Naive thymus-derived CD8-positive, alpha-beta T cell (primary cell): Measurements from ENCODE around the gene CAMK4. TPM values are rescaled to one million over a fixed set of nuclear protein-coding genes. Genes with fewer than 3 reads are reported as not detected.

Source experiments
- ATAC-seq, 2 donors: fragments of 150-1000 bp; cut with Tn5 transposase in 1 of 2; sonication (Bioruptor Pico), chemical (Tn5 transposase) in 1 of 2; 1 replicate in 1 of 2; 2 replicates in 1 of 2; pipeline ENCODE4 v1.10.0; 2021; ENCODE audit warnings: mild to moderate bottlenecking in 2 of 2, moderate library complexity in 2 of 2
- POLR2A ChIA-PET: fragments of 350-600 bp; sonication (Branson Sonifier 250); formaldehyde crosslinking; loops from one replicate; lab custom pipeline; 2021; ENCODE audit warnings: antibody characterized with exemption; lab: Charles Lee
- DNase-seq, 10 donors: peaks; one replicate each; pipeline versions ENCODE4 v3.0.0 to v3.0.0-alpha.2; 2020 to 2022
- H3K27ac Mint-ChIP-seq, 10 donors: one replicate each; pipeline ENCODE4 v1.8.0; 2020 to 2022; ENCODE audit warnings: mild to moderate bottlenecking in 10 of 10, mixed read lengths in 10 of 10, moderate library complexity in 4 of 10, inconsistent platforms in 1 of 10
- H3K27me3 Mint-ChIP-seq, 5 donors: one replicate each; pipeline ENCODE4 v1.8.0; 2021 to 2022; ENCODE audit warnings: mixed read lengths in 5 of 5
- H3K36me3 Mint-ChIP-seq, 3 donors: one replicate each; pipeline ENCODE4 v1.8.0; 2020 to 2022; ENCODE audit warnings: mixed read lengths in 3 of 3, mild to moderate bottlenecking in 2 of 3, inconsistent platforms in 1 of 3
- H3K4me1 Mint-ChIP-seq, 4 donors: one replicate each; pipeline ENCODE4 v1.8.0; 2021 to 2022; ENCODE audit warnings: mixed read lengths in 4 of 4
- H3K4me3 Mint-ChIP-seq, 10 donors: one replicate each; pipeline ENCODE4 v1.8.0; 2020 to 2022; ENCODE audit warnings: mild to moderate bottlenecking in 10 of 10, mixed read lengths in 10 of 10, moderate library complexity in 6 of 10, inconsistent platforms in 1 of 10
- H3K9me3 Mint-ChIP-seq, 9 donors: one replicate each; pipeline ENCODE4 v1.8.0; 2020 to 2022; ENCODE audit warnings: mixed read lengths in 9 of 9, mild to moderate bottlenecking in 3 of 9, inconsistent platforms in 1 of 9, moderate library complexity in 1 of 9
- polyA plus RNA-seq, 3 donors: library from polyadenylated mRNA; unstranded; fragments of 300-500 nt; fragmentation: Illumina TruSeq; gene quantifications; one replicate each; pipeline ENCODE4 v1.2.3, GENCODE V29; 2021
- total RNA-seq, 8 experiments: library from RNA in 2 of 8; stranded (reverse) in 2 of 8; gene quantifications; one replicate each; pipeline ENCODE4 v1.2.3 and lab custom pipeline; 2021 to 2026

Gene CAMK4
- total and polyA plus RNA-seq, 5 experiments from 2014 or later, result 93.3 to 307 (median 134) TPM

DNA sequence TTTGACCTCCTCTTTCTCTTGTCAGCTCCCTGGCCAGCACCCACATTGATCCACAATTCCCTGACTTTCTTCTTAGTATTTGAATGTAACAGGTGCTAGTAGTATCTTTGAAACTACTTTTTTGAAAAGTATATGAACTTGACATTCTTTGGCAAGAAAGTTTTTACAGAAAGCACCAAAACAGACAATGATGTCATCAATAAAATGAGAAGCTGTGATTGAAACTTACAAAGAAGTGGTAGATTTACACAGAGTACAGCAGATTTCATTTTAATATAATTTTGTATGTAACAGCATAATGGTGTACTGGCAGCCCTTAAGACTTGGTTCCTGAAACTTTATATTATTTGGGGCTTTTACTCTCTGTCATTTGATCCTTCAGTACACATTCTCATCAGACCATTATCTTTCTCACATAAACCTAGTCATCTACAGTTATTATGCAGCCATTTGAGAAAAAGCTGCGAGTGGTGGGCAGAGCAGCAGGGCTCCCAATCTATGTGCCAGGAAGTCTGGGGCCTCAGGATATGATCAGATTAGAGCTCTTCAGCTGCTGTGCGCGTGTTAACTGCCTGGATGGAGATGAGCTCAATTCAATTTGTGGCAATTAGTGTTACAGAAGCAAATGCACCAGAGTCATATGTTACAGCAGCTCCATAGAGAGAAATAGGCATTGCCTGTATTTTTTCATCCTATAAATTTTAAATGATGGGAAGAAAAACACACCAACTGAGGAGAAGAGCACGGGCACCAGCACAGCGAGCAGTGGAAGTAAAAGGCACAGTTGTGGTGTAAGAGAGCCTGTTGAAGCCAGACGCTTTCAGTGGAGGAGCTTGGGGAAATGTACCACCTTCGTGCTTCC, 162.0 kb downstream of the CAMK4 start:
- Mint-ChIP-seq H3K27ac (peak overlapping the region in 4 of 10 donors; percentile 37 to 63 (median 53)), H3K4me3 (no peak overlapping the region), H3K4me1 (peaks cover 6 to 43% (median 21%) of the 10 kb centered on the region in 4 donors), H3K27me3 (no peaks in the 10 kb centered on the region), H3K36me3 (peaks cover 22 to 52% (median 44%) of the 10 kb centered on the region in 3 donors), H3K9me3 (no peaks in the 10 kb centered on the region)
- DNase-seq (no peak), ATAC-seq (no peak)
- POLR2A ChIA-PET, result no interaction called here

DNA sequence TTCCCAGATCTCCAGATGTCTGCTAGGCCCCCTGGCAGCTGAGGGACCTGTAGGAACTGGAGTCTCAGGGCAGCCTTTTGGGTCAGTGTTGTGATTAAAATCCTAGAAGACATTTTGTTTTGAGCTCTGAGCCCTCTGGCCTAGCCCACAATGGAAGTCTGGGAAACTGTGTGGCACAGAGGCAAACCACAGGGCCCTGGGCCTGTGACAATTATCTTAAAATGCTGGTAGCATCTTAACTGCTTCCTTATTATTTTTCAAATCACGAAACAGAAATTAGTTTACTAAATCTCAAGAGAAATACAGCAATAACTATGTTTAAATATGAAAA, 162.6 kb downstream of the CAMK4 start:
- Mint-ChIP-seq H3K36me3 (peaks cover 17 to 52% (median 42%) of the 10 kb centered on the region in 3 donors), H3K9me3 (no peaks in the 10 kb centered on the region), H3K4me1 (peaks cover 5 to 38% (median 18%) of the 10 kb centered on the region in 4 donors), H3K4me3 (no peak overlapping the region), H3K27ac (peak overlapping the region in 1 of 10 donors; percentile 63), H3K27me3 (no peaks in the 10 kb centered on the region)
- POLR2A ChIA-PET, result no interaction called here
- no peak for DNase-seq
- no peak for ATAC-seq

DNA sequence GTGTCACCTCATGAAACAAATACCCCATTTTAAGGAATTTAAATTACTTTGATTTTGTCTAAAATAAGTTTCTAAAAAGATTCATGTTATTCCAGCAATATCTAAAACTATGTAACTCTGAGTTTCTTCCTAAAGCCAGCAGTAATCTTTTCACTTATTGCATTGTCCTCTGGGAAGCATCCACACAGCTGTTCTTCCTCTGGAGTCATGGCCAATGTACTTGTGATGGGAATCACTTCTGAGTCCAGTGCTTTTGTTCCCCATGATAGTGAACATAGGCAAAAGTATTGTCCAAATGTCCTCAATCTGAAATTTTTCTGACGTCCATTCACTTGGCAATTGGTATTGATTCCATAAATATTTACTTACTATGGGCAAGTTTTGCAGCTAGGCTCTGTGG, 163.2 kb downstream of the CAMK4 start:
- POLR2A ChIA-PET, result no interaction called here
- DNase-seq (no peak), ATAC-seq (no peak)
- Mint-ChIP-seq H3K27ac (no peak overlapping the region), H3K27me3 (no peaks in the 10 kb centered on the region), H3K4me3 (no peak overlapping the region), H3K36me3 (peaks cover 17 to 52% (median 42%) of the 10 kb centered on the region in 3 donors), H3K9me3 (no peaks in the 10 kb centered on the region), H3K4me1 (peaks cover 3 to 32% (median 17%) of the 10 kb centered on the region in 4 donors)

DNA sequence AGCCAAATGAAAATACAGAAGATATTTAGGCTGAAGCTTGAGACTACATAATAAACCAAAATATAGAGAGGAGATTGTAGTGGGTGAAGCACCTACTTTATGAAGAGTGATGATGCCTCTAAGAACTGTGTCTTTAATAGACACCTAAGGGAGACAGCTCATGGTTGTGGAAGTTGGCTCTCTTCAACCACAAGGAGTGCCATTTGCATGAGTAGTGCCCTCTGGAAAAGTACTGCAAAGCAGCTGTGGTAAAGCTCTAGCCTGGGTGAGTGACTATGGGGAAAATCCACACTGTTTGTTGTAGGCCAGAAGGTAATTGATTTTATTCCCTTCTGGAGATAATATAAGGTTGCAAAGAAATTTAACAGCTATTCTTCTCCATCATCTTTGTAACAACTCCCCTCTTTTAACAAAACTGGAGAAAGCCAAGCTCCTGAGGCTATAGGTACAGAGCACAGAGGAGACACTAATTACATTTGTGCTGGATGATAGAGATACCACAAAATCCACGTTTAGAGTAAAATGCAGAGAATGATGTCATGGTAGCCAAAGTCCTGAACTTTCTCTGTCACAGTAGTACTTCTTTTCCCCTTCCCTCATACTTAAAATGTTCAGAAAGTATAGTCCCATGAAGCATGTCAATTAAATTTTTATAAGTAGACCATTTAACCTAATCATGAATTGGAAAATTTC, 165.4 kb downstream of the CAMK4 start:
- no peak overlapping the region for H3K4me3 Mint-ChIP-seq

DNA sequence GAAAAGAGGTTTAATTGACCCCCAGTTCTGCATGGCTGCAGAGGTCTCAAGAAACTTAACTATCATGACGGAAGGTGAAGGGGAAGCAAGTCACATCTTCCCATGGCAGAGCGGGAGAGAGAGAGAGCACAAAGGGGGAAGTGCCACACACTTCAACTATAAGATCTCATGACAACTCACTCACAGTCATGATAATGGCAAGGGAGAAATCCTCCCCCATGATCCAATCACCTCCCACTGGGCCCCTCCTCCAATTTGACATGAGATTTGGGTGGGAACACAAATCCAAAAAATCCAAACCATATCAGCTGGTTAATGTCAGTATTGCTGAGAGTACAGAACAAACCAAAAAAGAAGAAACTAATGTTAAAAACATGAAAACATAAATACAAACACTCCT, 168.0 kb downstream of the CAMK4 start:
- Mint-ChIP-seq H3K4me3 (no peak overlapping the region), H3K36me3 (peaks cover 16 to 88% (median 51%) of the 10 kb centered on the region in 3 donors), H3K27ac (peak overlapping the region in 7 of 10 donors; percentile 2 to 74 (median 29)), H3K4me1 (peaks cover 4 to 32% (median 19%) of the 10 kb centered on the region in 4 donors), H3K27me3 (no peaks in the 10 kb centered on the region), H3K9me3 (no peaks in the 10 kb centered on the region)
- ATAC-seq (no peak), DNase-seq (no peak)
- POLR2A ChIA-PET, result no interaction called here

More for the DNA sequence above, 165.4 kb downstream of the CAMK4 start:
- Mint-ChIP-seq H3K4me1 (peaks cover 2 to 39% (median 21%) of the 10 kb centered on the region in 4 donors), H3K27me3 (no peaks in the 10 kb centered on the region), H3K9me3 (no peaks in the 10 kb centered on the region), H3K36me3 (peaks cover 17 to 68% (median 49%) of the 10 kb centered on the region in 3 donors), H3K27ac (peak overlapping the region in 2 of 10 donors; percentile 4 to 19)
- ATAC-seq (no peak), DNase-seq (no peak)
- POLR2A ChIA-PET, result interaction anchor here (1.3 kb wide), 1 partner anchor 10 kb away, joined by 3 read pairs; no protein-coding TSS in a partner anchor

DNA sequence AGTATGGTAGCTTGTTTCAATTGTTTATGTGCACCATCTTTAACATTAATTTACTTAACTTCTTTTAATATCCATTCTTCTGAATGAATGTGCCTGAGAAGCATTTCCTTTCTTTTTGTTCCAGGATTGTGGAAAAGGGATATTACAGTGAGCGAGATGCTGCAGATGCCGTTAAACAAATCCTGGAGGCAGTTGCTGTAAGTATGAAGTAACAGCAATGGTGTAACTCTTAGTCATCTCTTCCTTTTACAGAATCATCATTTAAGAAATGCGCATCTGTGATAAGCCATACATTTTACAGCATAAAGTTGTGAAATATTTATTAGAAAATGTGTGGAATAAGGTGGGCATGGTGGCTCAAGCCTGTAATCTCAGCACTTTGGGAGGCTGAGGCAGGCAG, 170.4 kb downstream of the CAMK4 start:
- Mint-ChIP-seq H3K27me3 (no peaks in the 10 kb centered on the region), H3K9me3 (no peaks in the 10 kb centered on the region), H3K4me1 (peaks cover 4 to 37% (median 25%) of the 10 kb centered on the region in 4 donors), H3K27ac (peak overlapping the region in 1 of 10 donors; percentile 24), H3K4me3 (no peak overlapping the region), H3K36me3 (peaks cover 36 to 87% (median 58%) of the 10 kb centered on the region in 3 donors)
- POLR2A ChIA-PET, result no interaction called here
- DNase-seq, result no peak
- no peak for ATAC-seq

DNA sequence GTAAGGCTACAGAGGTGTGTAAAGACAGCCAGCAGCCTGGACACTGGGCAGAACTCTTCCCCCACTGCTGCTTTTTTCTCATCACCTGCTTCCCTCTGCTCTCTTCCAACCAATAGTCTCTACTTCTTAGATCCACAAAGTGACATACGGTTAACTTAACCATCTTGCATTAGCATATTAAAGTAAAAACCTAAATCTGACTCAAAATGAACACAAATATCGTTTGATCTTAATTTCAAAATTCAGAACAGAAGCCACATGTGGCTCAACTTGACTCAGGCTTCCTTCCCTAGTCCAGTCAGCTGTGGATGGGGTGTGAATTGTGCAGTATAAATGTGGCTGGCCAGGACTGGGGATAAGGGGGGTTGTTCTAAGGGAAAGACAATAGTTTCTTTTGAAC, 173.8 kb downstream of the CAMK4 start:
- Mint-ChIP-seq H3K27ac (peak overlapping the region in 5 of 10 donors; percentile 3 to 59 (median 21)), H3K4me3 (no peak overlapping the region), H3K4me1 (peaks cover 4 to 37% (median 25%) of the 10 kb centered on the region in 4 donors), H3K36me3 (peaks cover 48 to 90% (median 72%) of the 10 kb centered on the region in 3 donors), H3K27me3 (no peaks in the 10 kb centered on the region), H3K9me3 (no peaks in the 10 kb centered on the region)
- no peak for DNase-seq
- POLR2A ChIA-PET, result no interaction called here
- no peak for ATAC-seq

DNA sequence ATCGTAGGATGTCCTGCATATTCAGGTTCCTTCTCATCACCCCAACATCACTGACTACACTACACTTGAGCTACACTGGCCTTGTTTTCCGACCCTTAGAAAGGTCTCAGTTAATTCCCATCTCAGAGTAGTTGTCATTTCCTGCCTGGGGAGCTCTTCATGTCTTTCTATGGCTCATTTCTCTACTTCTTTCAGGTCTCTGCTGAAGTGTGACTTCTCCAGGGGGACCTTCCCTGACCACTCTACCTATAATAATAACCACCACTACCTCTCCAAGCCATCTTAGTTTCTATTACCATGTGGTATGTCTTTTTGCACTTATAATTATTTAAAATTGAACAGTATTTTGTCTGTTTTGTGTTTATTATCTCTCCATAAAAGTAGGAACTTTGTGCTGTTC, 174.9 kb downstream of the CAMK4 start:
- POLR2A ChIA-PET, result interaction anchor here (1.5 kb wide), 1 partner anchor 10 kb away, joined by 3 read pairs; no protein-coding TSS in a partner anchor

DNA sequence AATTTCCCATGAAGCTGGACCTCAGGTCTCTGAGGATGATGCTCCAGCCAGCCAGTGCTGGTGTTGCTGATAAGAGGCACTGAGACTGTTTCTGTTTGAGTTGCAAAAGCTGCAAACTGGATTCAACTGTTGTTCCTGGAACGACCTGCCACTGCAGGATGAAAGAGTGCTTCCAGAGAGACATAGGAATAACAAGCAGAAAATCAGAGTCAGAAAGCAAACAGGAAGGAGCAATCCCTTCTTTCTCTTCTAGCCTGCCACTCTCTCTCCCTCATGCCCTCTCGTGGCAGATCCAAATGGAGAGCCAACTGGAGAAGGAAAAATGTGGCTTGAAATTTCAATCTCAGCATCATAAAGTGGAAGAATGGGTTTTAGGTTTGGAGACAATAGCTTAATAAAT, 177.7 kb downstream of the CAMK4 start:
- Mint-ChIP-seq H3K36me3 (peaks cover 51 to 90% (median 87%) of the 10 kb centered on the region in 3 donors), H3K27me3 (no peaks in the 10 kb centered on the region), H3K9me3 (peaks cover 0 to 8% (median 0%) of the 10 kb centered on the region in 9 donors), H3K4me1 (peaks cover 2 to 37% (median 22%) of the 10 kb centered on the region in 4 donors), H3K4me3 (no peak overlapping the region), H3K27ac (no peak overlapping the region)
- POLR2A ChIA-PET, result no interaction called here
- ATAC-seq (no peak), DNase-seq (no peak)

More for the DNA sequence above, 174.9 kb downstream of the CAMK4 start:
- peak overlapping the region in 2 of 10 donors; percentile 14 to 62 for H3K27ac Mint-ChIP-seq
- H3K9me3 Mint-ChIP-seq, result no peaks in the 10 kb centered on the region
- peaks cover 4 to 33% (median 21%) of the 10 kb centered on the region in 4 donors for H3K4me1 Mint-ChIP-seq
- DNase-seq (no peak), ATAC-seq (no peak)
- peaks cover 48 to 91% (median 75%) of the 10 kb centered on the region in 3 donors for H3K36me3 Mint-ChIP-seq
- H3K27me3 Mint-ChIP-seq, result no peaks in the 10 kb centered on the region
- H3K4me3 Mint-ChIP-seq, result peak overlapping the region in 1 of 10 donors; percentile 29

DNA sequence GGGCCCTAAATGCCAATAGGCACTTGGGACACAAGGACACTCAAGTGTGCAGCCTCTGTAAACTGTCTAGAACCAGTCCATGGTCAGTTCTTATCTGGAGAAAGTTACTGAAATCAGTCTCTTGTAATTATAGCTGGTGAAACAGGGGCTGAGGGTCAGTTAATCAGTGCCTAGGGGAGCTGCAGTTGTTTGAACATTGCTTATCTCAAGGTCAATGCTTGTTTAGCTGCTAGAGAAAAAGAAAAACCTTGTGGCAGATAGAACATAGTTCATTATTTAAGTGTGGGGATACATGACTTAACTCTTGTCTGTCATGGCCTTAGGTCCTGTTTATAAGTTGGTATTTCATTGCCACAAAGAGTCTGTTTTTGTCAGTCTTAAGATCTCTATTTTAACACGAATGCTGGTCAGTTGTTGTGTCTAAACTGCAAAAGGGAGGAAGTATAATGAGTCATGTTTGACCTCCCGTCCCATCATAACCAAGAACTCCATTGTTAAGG, 180.1 kb downstream of the CAMK4 start:
- POLR2A ChIA-PET, result no interaction called here
- no peak overlapping the region for H3K4me3 Mint-ChIP-seq
- DNase-seq (no peak), ATAC-seq (no peak)
- peaks cover 0 to 15% (median 7%) of the 10 kb centered on the region in 9 donors for H3K9me3 Mint-ChIP-seq
- H3K27me3 Mint-ChIP-seq, result no peaks in the 10 kb centered on the region
- H3K36me3 Mint-ChIP-seq, result peaks cover 48 to 89% (median 87%) of the 10 kb centered on the region in 3 donors
- H3K4me1 Mint-ChIP-seq, result peaks cover 0 to 23% (median 12%) of the 10 kb centered on the region in 4 donors
- peak overlapping the region in 1 of 10 donors; percentile 27 for H3K27ac Mint-ChIP-seq

DNA sequence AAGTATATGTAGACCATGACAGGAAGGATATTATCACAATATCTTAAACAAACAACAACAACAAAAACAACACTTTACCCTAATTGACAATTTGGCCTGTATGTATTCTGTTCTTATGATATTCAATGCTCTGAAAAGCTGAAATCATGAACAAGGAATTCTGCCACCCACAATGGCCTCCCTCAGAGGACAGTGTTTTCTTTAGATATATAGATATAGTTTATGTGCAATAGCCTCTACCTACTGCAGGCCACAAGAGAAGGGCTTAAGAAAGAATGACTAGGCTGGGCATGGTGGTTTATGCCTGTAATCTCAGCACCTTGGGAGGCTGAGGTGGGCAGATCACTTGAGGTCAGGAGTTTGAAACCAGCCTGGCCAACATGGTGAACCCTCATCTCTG, 183.4 kb downstream of the CAMK4 start:
- Mint-ChIP-seq H3K27ac (peak overlapping the region in 1 of 10 donors; percentile 44), H3K36me3 (peaks cover 36 to 90% (median 85%) of the 10 kb centered on the region in 3 donors), H3K4me1 (peaks cover 5 to 15% (median 11%) of the 10 kb centered on the region in 4 donors), H3K9me3 (peaks cover 0 to 21% (median 7%) of the 10 kb centered on the region in 9 donors), H3K4me3 (no peak overlapping the region), H3K27me3 (no peaks in the 10 kb centered on the region)
- ATAC-seq (no peak), DNase-seq (no peak)
- POLR2A ChIA-PET, result no interaction called here

DNA sequence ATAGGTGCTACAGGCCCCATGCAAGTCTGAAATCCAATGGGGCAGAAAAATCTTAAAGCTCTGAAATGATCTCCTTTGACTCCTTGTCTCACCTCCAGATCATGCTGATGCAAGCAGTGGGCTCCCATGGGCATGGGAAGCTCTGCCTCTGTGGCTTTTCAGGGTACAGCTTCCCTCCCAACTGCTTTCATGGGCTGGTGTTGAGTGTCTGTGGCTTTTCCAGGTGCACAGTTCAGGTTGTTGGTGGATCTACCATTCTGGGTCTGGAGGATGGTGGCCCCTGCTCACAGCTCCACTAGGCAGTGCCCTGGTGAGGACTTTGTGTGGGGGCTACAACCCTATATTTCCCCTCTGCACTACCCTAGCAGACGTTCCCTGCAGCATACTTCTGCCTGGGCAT, 184.6 kb downstream of the CAMK4 start:
- Mint-ChIP-seq H3K4me1 (peaks cover 5 to 15% (median 10%) of the 10 kb centered on the region in 4 donors), H3K27me3 (no peaks in the 10 kb centered on the region), H3K27ac (peak overlapping the region in 2 of 10 donors; percentile 4 to 9), H3K4me3 (no peak overlapping the region), H3K9me3 (peaks cover 0 to 21% (median 7%) of the 10 kb centered on the region in 9 donors), H3K36me3 (peaks cover 36 to 79% (median 75%) of the 10 kb centered on the region in 3 donors)
- DNase-seq (no peak), ATAC-seq (no peak)
- POLR2A ChIA-PET, result no interaction called here
